Stimulated activated CD8-positive, alpha-beta memory T cell treated with anti-CD3 and anti-CD28 coated beads, Interleukin-12 subunit alpha, Interleukin-12 subunit beta, amount 100 ng/mL, for 24 hours (primary cell): Measurements from ENCODE around the gene CHMP4B.
"Not testable (repeated sequence)": the region's sequence is repeated elsewhere in the genome, so short reads cannot be mapped to it uniquely, and the experiment has no call there.

Source experiments
- DNase-seq: peaks from one replicate; pipeline ENCODE4 v3.0.0-alpha.2; 2020; ENCODE audit errors: extremely low read depth

CHMP4B gene

GRCh38 chr20:33789858-33790182, 21.3 kb upstream of the CHMP4B start:
- DNase-seq: no peak

- no peak for DNase-seq
These were observed 20.6 kb upstream of the CHMP4B start for GRCh38 chr20:33790566-33790965.

- DNase-seq: no peak
These were observed 20.1 kb upstream of the CHMP4B start for GRCh38 chr20:33791021-33791420.

GRCh38 chr20:33791540-33791939, 19.6 kb upstream of the CHMP4B start:
- no peak for DNase-seq

- DNase-seq: no peak
These were observed 19.1 kb upstream of the CHMP4B start for GRCh38 chr20:33791959-33792597.

GRCh38 chr20:33792598-33792989, 18.6 kb upstream of the CHMP4B start:
- not testable (repeated sequence) for DNase-seq

GRCh38 chr20:33793011-33793931, 17.9 kb upstream of the CHMP4B start:
- no peak for DNase-seq

GRCh38 chr20:33796263-33796906, 14.8 kb upstream of the CHMP4B start:
- DNase-seq: no peak

- no peak for DNase-seq
These were observed 14.1 kb upstream of the CHMP4B start for GRCh38 chr20:33796907-33797544.

GRCh38 chr20:33798444-33798843, 12.7 kb upstream of the CHMP4B start:
- no peak for DNase-seq

GRCh38 chr20:33803921-33804337, 7.2 kb upstream of the CHMP4B start:
- DNase-seq: no peak

GRCh38 chr20:33808388-33808787, 2.8 kb upstream of the CHMP4B start:
- no peak for DNase-seq

GRCh38 chr20:33810259-33810658, 889 bp upstream of the CHMP4B start:
- DNase-seq: no peak

- no peak for DNase-seq
These were observed 616 bp downstream of the CHMP4B start for GRCh38 chr20:33811776-33812151.

- DNase-seq: no peak
These were observed 1.2 kb downstream of the CHMP4B start for GRCh38 chr20:33812152-33812849.

GRCh38 chr20:33812908-33813462, 1.8 kb downstream of the CHMP4B start:
- DNase-seq: no peak

GRCh38 chr20:33814238-33814712, 3.1 kb downstream of the CHMP4B start:
- DNase-seq: no peak

- no peak for DNase-seq
These were observed 4.5 kb downstream of the CHMP4B start for GRCh38 chr20:33815671-33816070.

- DNase-seq: no peak
These were observed 5.0 kb downstream of the CHMP4B start for GRCh38 chr20:33816191-33816590.

- DNase-seq: no peak
These were observed 6.3 kb downstream of the CHMP4B start for GRCh38 chr20:33817411-33817810.

- no peak for DNase-seq
These were observed 8.3 kb downstream of the CHMP4B start for GRCh38 chr20:33819456-33819855.
